Left lung (tissue), 10 donors: ENCODE measurements around the gene TYMP. TPM values are rescaled to one million over a fixed set of nuclear protein-coding genes. Genes with fewer than 3 reads are reported as not detected.
A peak's percentile ranks its signal among the peaks of the same experiment; 100 is the strongest.

Source experiments
- ATAC-seq: fragments of 200-7000 bp; cut with Tn5 transposase; one replicate; pipeline ENCODE4 v1.9.1; 2020; ENCODE audit warnings: moderate library complexity
- DNase-seq, 4 donors: peaks; one replicate each; pipeline ENCODE4 v3.0.0-alpha.2; 2013 to 2020
- H3K27ac ChIP-seq, 2 donors: fragments of 200-600 bp; sonication (generic) in 1 of 2; one replicate each; pipeline versions ENCODE4 v1.5.0 to v1.8.0; 2020 to 2021
- H3K27me3 ChIP-seq, 2 donors: fragments of 200-600 bp; sonication (generic) in 1 of 2; one replicate each; pipeline versions ENCODE4 v1.5.0 to v1.8.0; 2020 to 2021
- H3K36me3 ChIP-seq, 2 donors: fragments of 200-600 bp; sonication (generic) in 1 of 2; one replicate each; pipeline versions ENCODE4 v1.5.0 to v1.8.0; 2020 to 2021
- H3K4me1 ChIP-seq, 2 donors: fragments of 200-600 bp; one replicate each; pipeline ENCODE4 v1.8.0; 2021
- H3K4me3 ChIP-seq, 2 donors: fragments of 200-600 bp; sonication (generic) in 1 of 2; one replicate each; pipeline versions ENCODE4 v1.5.0 to v1.8.0; 2020 to 2021; ENCODE audit warnings: mild to moderate bottlenecking in 1 of 2
- H3K9me3 ChIP-seq, 2 donors: fragments of 200-600 bp; sonication (generic) in 1 of 2; one replicate each; pipeline versions ENCODE4 v1.5.0 to v1.8.0; 2020 to 2021
- intact Hi-C, 2 donors: fragments of 100-400 bp; cut with DNase I; formaldehyde crosslinking; loops; one replicate each; pipeline versions ENCODE4 v1.11.2 to v1.14.2; 2022
- polyA plus RNA-seq, 6 donors: library from polyadenylated mRNA; unstranded; fragments of 120-200 nt; gene quantifications; one replicate each; pipeline ENCODE4 v1.2.1, GENCODE V29; 2013; ENCODE audit not compliant: insufficient read length in 6 of 6
- total RNA-seq, 2 donors: library from RNA; stranded (reverse); fragmentation: NEBNext Ultra II Directional; extraction: Animal tissue kit (Norgen Biotek cat#: 25700); gene quantifications; one replicate each; pipeline ENCODE4 v1.2.1, GENCODE V29; 2021
- TF ChIP-seq, protein P1 (sequence below), 2 donors: fragments of 200-600 bp; sonication (generic) in 1 of 2; IDR thresholded peaks; one replicate each; pipeline versions ENCODE4 v1.5.0 to v1.8.0; 2021; ENCODE audit warnings: antibody characterized with exemption in 2 of 2
- donor health status: DM: no; HTN: yes; CAD: no.
- donor health status: DM: no; HTN: no; CAD: no.

Gene TYMP
- total and polyA plus RNA-seq, 8 donors: 2.6 to 256 (median 3.7) TPM

DNA sequence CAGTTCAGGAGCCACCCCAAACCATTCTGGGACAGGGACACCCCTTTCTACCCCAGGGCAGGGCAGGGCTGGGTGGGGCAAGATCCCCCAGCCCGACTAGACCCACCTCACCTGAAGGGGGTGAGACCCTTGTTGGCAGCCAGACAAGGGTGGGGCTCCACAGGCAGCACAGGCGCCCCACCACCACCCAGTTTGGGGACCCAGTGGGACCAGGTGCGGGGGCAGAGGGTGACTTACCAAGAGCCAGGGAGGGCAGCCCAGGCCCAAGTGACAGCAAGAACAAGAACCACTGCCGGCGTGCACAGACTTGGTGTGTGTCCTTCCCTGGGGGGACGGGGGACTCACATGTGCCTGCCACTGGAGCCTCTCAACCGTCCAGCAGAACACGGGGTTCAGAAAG lies 46.3 kb downstream of the TYMP start:
- Histone ChIP-seq H3K4me1 (peaks cover 5 to 15% of the 10 kb centered on the region in 2 donors), H3K4me3 (no peak overlapping the region), H3K27ac (no peak overlapping the region), H3K9me3 (no peaks in the 10 kb centered on the region), H3K36me3 (no peaks in the 10 kb centered on the region), H3K27me3 (peaks cover 22 to 94% of the 10 kb centered on the region in 2 donors)
- intact Hi-C loops: no loop called here
- DNase-seq (no peak), ATAC-seq (no peak)
- TF ChIP-seq, protein P1, sequence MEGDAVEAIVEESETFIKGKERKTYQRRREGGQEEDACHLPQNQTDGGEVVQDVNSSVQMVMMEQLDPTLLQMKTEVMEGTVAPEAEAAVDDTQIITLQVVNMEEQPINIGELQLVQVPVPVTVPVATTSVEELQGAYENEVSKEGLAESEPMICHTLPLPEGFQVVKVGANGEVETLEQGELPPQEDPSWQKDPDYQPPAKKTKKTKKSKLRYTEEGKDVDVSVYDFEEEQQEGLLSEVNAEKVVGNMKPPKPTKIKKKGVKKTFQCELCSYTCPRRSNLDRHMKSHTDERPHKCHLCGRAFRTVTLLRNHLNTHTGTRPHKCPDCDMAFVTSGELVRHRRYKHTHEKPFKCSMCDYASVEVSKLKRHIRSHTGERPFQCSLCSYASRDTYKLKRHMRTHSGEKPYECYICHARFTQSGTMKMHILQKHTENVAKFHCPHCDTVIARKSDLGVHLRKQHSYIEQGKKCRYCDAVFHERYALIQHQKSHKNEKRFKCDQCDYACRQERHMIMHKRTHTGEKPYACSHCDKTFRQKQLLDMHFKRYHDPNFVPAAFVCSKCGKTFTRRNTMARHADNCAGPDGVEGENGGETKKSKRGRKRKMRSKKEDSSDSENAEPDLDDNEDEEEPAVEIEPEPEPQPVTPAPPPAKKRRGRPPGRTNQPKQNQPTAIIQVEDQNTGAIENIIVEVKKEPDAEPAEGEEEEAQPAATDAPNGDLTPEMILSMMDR (IDR thresholded peaks at IDR 0.05): no peak

DNA sequence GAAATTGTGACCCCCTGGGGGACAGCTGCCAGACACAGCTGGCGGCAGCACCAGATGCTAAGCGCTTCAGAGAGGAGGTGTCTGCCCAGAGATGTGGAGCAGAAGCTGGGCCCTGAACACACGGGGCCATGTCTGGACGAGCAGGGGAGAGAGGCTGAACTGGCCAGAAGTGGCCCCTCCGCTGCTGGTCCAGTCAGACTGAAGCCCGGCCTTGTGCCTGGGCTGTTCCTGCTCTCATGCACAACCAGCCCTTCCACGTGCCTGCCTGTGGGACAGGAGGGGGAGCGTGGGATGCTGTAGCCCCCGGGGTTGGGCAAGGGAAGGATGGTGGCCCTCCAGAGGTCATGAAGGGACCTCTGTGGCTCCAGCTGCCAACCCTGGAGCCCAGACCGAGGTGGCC lies 46.7 kb downstream of the TYMP start:
- TF ChIP-seq, protein P1 (IDR thresholded peaks at IDR 0.05): no peak
- intact Hi-C loops: no loop called here
- H3K4me1 ChIP-seq: peaks cover 5 to 15% of the 10 kb centered on the region in 2 donors
- ATAC-seq (no peak), DNase-seq (no peak)
- H3K9me3 ChIP-seq: no peaks in the 10 kb centered on the region
- no peak overlapping the region for H3K4me3 ChIP-seq
- no peaks in the 10 kb centered on the region for H3K36me3 ChIP-seq
- H3K27me3 ChIP-seq: peaks cover 22 to 93% of the 10 kb centered on the region in 2 donors
- no peak overlapping the region for H3K27ac ChIP-seq

DNA sequence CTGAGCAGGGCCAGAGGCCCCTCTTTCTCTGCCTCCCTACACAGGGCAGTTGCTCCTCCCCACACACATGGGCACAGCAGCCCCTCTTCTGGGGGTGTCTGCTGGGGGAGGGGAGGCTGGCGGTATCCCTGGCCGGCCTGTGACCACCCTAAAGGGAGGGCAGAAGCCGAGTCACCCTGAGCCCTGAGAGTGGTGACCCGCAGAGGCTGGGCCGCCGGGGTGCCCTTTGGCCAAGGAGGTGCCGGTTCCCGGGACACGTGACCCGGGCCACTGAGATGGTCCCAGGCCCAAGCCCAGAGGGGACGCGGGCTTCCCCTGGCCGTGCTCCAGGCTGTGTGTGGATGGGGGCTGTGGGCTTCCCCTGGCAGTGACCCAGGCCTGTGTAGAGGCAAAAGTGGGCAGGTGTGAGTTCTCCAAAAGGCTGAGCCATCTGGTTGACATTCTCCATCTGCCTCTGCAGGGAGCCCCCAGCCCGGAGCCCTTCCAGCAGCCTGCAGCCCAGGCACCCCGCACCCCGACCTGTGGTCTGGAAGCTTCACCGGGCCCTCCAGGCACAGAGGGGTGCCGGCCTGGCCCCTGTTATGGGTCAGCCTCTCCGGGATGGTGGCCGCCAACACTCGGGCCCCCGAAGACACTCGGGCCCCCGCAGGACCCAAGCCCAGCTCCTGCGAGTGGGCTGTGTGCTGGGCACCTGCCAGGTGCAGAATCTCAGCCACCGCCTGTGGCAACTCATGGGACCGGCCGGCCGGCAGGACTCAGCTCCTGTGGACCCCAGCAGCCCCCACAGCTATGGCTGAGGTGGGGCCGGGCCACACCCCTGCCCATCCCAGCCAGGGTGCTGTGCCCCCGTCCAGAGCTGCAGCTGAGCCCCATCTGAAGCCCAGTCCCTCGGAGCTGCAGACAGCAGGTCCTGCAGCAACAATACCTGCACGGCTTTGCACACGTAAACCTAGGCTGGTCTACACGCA lies 47.4 kb downstream of the TYMP start:
- TF ChIP-seq, protein P1 (IDR thresholded peaks at IDR 0.05): no peak
- DNase-seq (peak in 1 of 4 donors; percentile 80), ATAC-seq (no peak)
- Histone ChIP-seq H3K4me3 (peak overlapping the region; percentile 36 to 67), H3K27ac (no peak overlapping the region), H3K4me1 (peaks cover 5 to 15% of the 10 kb centered on the region in 2 donors), H3K27me3 (peaks cover 22 to 91% of the 10 kb centered on the region in 2 donors), H3K9me3 (no peaks in the 10 kb centered on the region), H3K36me3 (no peaks in the 10 kb centered on the region)
- intact Hi-C loops: no loop called here

DNA sequence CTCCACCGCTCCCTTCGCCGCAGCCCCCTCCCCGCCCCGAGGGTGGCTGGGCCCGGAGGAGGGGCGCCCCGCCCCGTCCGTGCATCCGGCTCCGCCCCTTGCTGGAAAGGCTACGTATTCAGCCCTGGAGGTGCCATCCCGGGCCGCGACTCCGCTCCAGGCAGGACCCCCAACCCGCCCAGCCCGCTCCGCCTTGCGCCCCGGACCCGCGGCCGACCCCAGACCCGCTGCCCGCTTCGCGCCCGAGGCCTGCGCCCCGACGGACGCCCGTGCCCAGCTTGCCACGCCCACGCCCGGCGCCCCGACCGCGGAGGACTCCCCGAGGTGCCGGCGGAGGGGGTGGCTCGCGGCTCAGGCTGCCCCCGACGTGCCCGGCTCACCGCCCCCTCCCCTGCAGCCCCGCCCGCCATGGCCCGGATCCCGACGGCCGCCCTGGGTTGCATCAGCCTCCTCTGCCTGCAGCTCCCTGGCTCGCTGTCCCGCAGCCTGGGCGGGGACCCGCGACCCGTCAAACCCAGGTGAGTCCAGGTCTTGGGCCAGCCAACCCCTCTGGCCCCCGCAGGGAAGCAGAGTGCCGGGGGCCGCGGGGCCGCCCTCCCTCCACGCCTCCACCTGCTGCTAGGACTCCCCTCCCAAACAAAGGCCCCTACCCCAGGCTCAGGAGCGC lies 48.2 kb downstream of the TYMP start, which contains the start of gene ADM2:
Gene ADM2 (plus strand): TSS at position 104 of the 667 bp plus-strand sequence. CDS start 305 bp downstream, at position 409.
- DNase-seq: peak in 2 of 4 donors; percentile 41 to 92

More for the DNA sequence above, 48.2 kb downstream of the TYMP start, which contains the start of gene ADM2:
- Histone ChIP-seq H3K4me3 (peak within 1 kb of the TSS; percentile 36 to 67), H3K27me3 (peaks cover 22 to 82% of the 10 kb centered on the region in 2 donors), H3K36me3 (no peaks in the 10 kb centered on the region), H3K4me1 (peaks cover 5 to 15% of the 10 kb centered on the region in 2 donors), H3K9me3 (no peaks in the 10 kb centered on the region), H3K27ac (no peak within 1 kb of the TSS)
- TF ChIP-seq, protein P1 (IDR thresholded peaks at IDR 0.05): no peak
- ATAC-seq: peak; percentile 73
- intact Hi-C loops: no loop called here
